H1 (cell line): Measurements from ENCODE around the gene CYBB.

Experiments used
- JUND ChIP-seq: IDR thresholded peaks from 2 replicates; pipeline ENCODE4 v1.6.1; 2011; ENCODE audit warnings: mild to moderate bottlenecking, improper control_type of control experiment, low read length
- TF ChIP-seq, protein P1 (sequence below): IDR thresholded peaks from 2 replicates; pipeline ENCODE4 v1.6.1; 2011; ENCODE audit warnings: low read length, improper control_type of control experiment

DNA sequence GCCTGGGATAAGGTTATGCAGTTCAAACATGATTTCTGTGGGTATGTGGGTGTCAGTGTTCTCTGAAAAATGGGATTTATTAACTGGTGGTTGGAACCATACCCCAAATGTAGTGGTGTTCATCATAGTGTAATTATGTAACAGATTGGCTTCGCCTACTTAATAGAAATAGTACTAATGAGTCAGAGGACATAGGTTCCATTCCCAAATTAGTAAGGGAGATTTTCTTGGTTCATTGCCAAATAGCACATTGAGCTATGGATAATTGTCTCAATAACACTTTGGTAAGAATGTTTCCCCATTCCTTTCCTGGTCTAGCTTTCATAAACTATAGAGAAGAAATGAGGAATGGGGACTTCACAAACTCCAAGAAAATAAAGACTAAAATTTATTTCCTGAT is 20.5 kb upstream of the CYBB start:
- TF ChIP-seq, protein P1, sequence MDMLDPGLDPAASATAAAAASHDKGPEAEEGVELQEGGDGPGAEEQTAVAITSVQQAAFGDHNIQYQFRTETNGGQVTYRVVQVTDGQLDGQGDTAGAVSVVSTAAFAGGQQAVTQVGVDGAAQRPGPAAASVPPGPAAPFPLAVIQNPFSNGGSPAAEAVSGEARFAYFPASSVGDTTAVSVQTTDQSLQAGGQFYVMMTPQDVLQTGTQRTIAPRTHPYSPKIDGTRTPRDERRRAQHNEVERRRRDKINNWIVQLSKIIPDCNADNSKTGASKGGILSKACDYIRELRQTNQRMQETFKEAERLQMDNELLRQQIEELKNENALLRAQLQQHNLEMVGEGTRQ = no peak
- no peak for TF ChIP-seq JUND
